Activated naive CD4-positive, alpha-beta T cell treated with Interleukin-2 at 50 U/mL for 16 hours (primary cell): Measurements from ENCODE around the gene SHROOM3.

Experiments
- DNase-seq: peaks from one replicate; pipeline ENCODE4 v3.0.0-alpha.2; 2020

SHROOM3 gene

DNA sequence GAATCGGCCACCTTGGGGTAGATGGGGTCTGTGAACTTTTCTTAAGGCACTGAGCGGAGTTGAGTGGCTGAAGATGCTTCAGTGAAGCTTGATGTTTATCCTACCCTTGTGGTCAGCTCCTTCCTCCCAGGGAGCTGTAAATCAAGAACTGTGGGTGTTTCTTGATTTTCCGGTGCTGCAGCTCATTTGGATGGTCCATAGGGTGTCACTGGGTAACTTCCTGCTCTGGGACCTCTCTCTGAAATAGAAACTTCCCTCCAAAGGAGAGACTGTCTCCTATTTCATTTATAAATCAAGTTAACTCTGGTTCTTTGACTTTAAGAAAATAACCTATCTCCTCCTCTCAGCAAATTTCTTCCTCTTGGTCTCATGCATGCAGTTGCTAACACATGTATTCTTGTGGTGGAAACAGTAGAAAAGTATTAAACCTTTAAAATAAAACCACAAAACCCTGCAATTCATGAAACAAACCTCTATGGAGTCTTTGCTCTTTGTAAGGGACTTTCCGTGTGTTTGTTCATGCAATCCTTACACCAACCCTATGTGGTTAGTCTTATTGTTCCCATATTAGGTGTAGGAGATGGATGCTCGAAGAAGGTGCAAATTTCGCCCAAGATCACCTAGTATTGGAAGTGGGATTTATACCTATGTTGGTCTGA is 110.3 kb downstream of the SHROOM3 start:
- no peak for DNase-seq

DNA sequence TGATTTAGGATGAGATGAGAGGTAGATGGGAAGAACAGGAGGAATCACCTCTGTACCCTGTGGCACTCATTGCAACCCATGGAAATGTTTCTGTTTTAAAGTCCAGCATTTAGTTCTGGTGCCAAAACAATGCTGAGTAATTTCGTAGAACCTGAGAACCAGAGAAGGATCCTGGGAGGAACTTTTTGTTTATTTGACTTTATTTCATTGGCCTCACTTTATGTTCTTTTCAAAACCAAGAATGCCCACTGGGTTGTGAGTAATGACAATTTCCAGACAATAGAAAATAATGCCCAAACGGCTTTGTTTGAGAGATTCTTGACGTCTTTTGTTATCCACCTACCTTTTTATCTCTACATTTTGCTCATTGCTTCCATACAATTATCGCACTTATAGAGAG is 111.3 kb downstream of the SHROOM3 start:
- no peak for DNase-seq

- DNase-seq: no peak
Measured at GRCh38 chr4:76546759-76547742, 112.0 kb downstream of the SHROOM3 start.

DNA sequence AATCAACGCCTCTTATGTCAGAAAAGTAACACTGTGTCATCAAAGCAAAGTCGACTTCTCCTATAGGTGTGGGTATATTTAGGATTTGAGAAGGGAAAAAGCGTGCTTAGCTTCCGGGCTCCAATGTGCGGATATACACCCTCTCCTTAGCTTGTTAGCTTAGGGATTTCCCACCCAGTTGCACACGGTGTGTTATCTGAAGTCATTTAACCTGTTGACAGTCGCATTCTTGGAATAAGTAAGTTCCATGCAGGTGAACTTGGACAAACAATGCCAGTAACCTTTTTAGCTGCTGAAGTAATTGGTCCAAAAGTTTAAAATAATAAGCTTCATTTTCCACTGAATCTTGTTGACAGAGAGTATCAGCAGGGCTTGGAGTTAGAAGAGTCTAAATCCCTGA is 113.7 kb downstream of the SHROOM3 start:
- no peak for DNase-seq

DNA sequence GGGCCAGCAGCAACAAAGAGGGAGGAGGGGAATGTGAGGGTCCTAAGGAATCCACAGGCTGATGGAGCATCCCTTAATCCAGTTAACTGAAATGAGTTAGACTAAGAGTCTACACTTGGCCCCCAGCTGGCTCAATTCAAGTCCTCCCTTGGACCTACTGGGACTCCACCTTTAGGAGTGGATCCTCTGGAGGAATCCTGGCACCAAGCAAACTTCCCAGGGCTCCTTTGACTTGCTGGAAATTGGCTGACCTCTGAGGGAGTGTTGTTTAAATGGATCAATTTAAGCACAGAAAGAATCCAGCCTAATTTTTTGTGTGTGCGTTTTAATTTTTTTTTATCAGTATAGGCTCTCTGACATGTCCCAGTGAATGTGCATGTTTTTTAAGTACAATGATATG is 114.7 kb downstream of the SHROOM3 start:
- no peak for DNase-seq

- no peak for DNase-seq
Measured at GRCh38 chr4:76550966-76551780, 116.1 kb downstream of the SHROOM3 start.

GRCh38 chr4:76554630-76555029 is 119.6 kb downstream of the SHROOM3 start:
- no peak for DNase-seq

- DNase-seq: no peak
Measured at GRCh38 chr4:76556452-76556851, 121.4 kb downstream of the SHROOM3 start.

DNA sequence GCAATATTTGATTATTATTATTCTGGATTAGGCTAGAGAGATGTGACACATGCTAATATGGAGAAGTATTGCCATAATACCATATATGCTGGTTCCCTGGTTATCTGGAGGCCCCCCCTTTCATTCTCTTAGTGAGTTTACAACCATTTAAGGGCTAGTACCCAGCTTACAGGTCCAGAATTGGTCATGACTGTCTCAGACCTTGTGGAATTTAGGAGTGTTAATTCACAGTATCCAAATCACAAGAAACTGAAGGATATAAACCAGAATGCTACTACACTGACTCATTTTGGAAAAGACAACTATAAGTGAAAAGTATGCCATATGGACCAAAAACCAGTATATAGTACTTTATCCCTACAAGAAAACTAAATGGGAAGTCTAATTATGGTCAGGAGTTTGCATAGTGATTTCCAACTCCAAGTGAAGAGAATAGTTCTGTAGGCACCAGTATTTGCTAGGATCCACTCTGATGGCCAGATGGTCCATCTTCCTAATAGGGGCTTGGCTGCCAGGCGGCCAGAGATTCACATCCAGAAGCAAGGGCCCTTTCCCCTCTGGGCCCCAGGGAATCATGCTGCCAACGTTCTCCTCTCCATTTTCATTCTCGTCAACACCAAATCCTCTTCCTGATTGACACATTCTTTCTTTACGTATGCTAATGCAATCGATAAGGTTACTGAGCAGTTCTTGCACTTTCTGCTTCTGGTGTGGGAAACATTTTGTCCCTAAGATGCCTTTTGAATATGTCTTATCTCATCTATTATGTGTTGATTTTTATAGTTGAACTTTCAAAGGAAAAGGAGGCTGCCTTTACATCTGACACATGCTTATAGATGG is 123.6 kb downstream of the SHROOM3 start:
- DNase-seq: no peak

DNA sequence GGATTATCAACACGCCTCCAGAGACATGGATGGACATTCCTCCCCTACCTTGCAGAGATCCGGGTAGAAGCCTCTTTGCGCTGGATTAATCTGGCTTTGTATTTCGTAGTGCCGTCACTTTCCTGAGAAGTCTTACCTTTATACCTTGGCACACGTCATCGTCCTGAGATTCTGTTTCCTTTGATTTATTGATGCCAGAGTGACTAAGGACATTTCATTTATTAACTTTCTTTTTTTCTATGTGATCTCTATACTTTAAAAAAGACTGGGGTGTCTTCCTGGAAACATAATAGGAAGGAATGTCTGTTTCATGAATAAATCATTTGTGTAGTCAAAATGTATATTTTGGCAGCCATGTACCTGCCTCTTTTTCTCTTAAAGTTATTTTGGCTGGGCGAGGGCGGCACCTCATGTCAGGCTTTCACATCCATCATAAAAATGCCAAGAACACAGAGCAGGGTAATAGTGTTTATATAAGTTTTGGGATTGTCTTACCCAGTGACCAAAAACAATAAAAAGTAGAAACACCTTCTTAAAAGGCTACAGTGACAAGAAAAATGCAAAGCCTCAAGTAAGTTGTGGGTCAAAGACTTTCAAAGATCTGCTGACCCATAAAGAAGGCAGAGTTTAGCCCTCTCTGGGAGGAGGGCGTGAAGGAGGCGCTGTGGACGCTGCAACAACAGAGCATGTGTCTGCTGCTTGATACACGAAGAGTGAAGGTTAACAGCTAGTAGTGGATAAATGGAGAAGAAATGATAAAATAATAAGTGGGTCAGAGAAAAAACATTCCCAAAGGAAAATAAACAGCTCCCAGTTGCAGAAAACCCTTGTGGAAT is 124.4 kb downstream of the SHROOM3 start:
- DNase-seq: no peak

DNA sequence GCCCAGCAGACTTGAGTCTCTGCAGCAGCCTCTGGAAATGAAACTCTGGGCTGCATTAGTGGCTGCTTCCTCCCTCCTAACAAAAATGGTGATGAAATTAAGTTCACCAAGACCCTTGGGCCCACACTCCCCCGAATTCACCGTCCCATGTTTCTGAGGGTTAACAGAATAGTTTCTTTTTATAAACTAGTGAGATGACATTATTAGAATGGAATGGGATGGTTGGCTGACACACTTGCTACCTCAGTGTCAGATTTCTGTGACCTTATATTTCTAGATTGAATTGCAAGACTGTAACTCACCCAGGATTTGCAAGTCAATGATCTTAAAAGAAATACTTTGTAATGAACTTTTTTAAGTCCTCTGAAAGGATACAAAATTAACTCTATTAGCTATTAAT is 127.1 kb downstream of the SHROOM3 start:
- DNase-seq: no peak

- no peak for DNase-seq
Measured at GRCh38 chr4:76562836-76563453, 127.9 kb downstream of the SHROOM3 start.

- DNase-seq: no peak
Measured at GRCh38 chr4:76563454-76564122, 128.6 kb downstream of the SHROOM3 start.

- DNase-seq: no peak
Measured at GRCh38 chr4:76564123-76564915, 129.3 kb downstream of the SHROOM3 start.

DNA sequence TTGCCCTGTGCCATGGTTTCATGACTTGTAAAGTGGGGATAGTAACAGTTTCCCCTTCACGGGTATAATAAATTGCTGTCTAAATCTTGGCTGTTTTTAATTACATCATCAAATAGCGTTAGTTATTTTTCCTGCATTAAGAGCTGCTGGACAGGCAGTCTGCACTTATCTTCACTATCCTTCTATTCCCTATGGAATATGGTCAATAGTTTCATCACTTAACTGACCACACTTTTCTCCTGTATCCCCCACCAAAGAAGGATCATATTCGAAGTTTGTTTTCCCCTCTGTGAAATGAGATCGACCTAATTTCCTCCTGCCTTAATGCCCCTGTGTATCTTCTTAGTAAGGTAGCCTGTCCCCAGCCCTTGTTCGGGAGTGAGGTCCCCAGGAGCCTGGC is 133.2 kb downstream of the SHROOM3 start:
- no peak for DNase-seq

DNA sequence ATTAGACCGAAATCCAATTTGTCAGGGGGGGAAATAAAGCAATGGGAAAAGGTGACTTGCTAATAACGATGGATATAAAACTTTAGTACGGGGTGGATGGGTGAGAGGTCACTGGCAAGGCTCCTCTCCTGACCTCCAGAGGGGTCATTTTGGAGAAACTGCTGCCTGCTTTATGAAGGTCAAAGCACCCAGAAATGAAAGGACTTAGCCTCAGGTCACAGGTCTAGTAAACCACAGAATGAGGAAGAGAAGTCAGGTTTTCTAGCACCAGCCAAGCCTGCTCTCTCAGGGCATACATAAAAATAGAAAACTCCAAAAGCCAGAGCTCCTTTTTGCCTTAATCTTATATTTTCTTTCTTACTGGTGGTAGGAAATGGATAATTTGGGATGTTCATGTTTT is 134.2 kb downstream of the SHROOM3 start:
- no peak for DNase-seq

- no peak for DNase-seq
Measured at GRCh38 chr4:76569706-76570105, 134.7 kb downstream of the SHROOM3 start.

DNA sequence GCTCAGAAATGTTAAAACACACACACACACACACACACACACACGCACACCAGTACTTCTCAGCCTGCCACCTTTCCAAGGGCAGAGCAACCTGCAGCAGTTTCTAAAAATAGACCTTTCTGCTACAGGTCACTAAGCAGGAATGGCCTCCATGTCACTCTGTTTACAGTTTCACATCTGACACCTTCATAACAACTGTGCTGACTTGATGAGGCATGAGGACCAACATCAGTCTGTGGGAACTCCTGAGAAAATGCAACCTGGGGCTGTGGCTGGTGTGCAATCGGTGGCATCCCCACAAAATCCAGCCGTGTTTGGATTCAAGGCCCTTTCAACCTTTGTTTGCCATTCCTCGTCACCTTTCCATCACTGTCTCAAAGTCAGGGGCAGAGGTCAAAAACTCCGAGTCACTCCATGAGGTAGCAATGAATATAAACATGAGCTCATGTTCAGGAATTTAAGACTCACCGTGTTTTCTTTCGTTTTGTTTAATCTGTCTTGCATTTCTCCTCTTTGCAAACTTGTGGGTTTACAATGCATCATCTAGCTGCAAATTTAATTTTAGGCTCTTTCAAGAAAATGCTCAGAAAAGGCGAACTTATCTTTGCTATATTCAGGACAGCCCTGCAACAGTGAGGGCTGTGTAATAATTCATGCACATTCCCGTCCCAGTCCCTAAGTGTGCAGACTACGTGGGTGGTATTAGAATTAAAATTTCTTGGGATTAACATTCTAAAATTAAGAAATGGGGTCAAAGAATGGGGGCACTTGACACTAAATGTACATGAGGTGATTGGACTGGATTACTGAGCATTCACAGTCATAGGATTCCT is 135.3 kb downstream of the SHROOM3 start:
- DNase-seq: no peak

GRCh38 chr4:76571274-76571673 is 136.2 kb downstream of the SHROOM3 start:
- no peak for DNase-seq
